SH-SY5Y (cell line): ENCODE results near the gene MAP6D1.

Experiments
- GATA2 ChIP-seq: IDR thresholded peaks from 2 replicates; pipeline ENCODE4 v1.6.1; 2011; ENCODE audit warnings: mild to moderate bottlenecking, low read depth, low read length
- GATA3 ChIP-seq: IDR thresholded peaks from 2 replicates; pipeline ENCODE4 v1.6.1; 2011; ENCODE audit warnings: low read depth, mild to moderate bottlenecking, low read length, moderate library complexity

DNA sequence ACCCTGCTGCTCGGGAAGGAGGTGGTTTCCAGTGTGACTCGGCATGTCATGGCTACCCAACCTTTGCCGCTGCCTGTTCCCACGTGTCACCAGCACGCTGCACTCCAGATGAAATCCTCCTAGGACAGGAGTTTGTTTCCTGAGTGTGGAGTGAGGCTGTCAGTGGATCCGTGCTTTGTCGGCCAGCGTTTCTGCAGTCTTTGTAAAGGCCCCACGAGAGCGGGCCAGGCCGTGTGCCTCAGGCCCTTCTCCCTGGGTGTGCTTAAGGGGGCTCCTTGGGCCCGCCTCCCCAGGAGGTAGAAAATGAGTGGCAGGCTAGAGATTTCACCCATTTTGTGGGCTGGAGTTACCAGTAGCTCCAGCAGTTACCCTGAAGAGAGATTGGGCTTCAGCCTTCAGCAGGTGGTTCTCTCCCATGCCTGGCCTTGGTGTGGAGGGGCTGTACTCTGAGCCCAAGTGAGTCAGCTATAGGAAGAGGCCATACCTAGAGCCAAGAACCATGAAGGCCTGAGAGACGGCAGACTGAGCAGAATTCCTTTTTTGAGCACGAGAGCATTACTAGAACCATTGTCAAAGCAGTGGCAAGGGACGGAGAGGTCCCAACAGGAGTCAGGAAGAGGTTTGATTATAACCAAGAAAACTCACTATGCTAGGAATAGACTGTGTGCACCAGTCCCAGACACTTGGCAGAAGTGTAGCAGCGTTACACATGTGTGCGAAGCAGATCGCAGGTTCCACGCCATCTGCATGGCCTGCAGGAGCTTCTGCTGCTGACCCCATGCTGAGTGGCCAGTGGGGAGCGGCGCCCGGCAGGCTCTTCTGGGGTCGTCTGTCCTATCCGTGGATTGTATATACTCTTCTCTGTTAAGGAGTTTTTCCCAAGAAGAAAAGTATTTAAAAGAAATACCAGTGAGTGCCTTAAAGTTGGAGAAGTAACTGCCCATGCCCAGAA, 14.5 kb downstream of the MAP6D1 start:
- TF ChIP-seq GATA3 (no peak), GATA2 (no peak)
